PFSK-1 (cell line): ENCODE data around the gene TTC39B.

ENCODE experiments used
- FOXP2 ChIP-seq: optimal IDR thresholded peaks from 2 replicates; pipeline ENCODE3; 2011; ENCODE audit warnings: borderline replicate concordance, control low read depth, inconsistent platforms; ENCODE audit not compliant: insufficient read depth; ENCODE audit errors: extremely low read length, extremely low read depth
- POLR2AphosphoS5 ChIP-seq: IDR thresholded peaks from 2 replicates; pipeline ENCODE4 v1.6.1; 2012; ENCODE audit warnings: low read depth, mild to moderate bottlenecking, control low read depth, low read length, moderate library complexity
- REST ChIP-seq, 2 experiments: IDR thresholded peaks; 2 replicates each; pipeline versions ENCODE4 v1.6.1 to v1.8.0; 2011 to 2012; ENCODE audit warnings: low read depth in 2 of 2, low read length in 2 of 2, control low read depth in 1 of 2, inconsistent platforms in 1 of 2, mild to moderate bottlenecking in 1 of 2, moderate library complexity in 1 of 2; ENCODE audit not compliant: insufficient read depth in 1 of 2
- SIN3A ChIP-seq: IDR thresholded peaks from 2 replicates; pipeline ENCODE4 v1.6.1; 2012; ENCODE audit warnings: mild to moderate bottlenecking, low read length, moderate library complexity, borderline replicate concordance; ENCODE audit not compliant: insufficient read depth
- TAF1 ChIP-seq: IDR thresholded peaks from 2 replicates; pipeline ENCODE4 v1.6.1; 2012; ENCODE audit warnings: low read length, control low read depth, borderline replicate concordance; ENCODE audit not compliant: insufficient read depth

TTC39B gene

GRCh38 chr9:15352306-15352705 lies 45.3 kb upstream of the TTC39B start:
- TF ChIP-seq FOXP2: no peak
- no peak for TF ChIP-seq TAF1
- no peak for TF ChIP-seq SIN3A
- TF ChIP-seq POLR2AphosphoS5: no peak
- TF ChIP-seq REST (IDR thresholded peaks at IDR 0.05; ENCODE audit: insufficient read depth in 1 of 2, low read depth in 2 of 2, low read length in 2 of 2): no peak

GRCh38 chr9:15349892-15350761 lies 43.1 kb upstream of the TTC39B start:
- TF ChIP-seq TAF1: no peak
- no peak for TF ChIP-seq POLR2AphosphoS5
- no peak for TF ChIP-seq FOXP2
- no peak for TF ChIP-seq REST (IDR thresholded peaks at IDR 0.05; ENCODE audit: insufficient read depth in 1 of 2, low read depth in 2 of 2, low read length in 2 of 2)
- no peak for TF ChIP-seq SIN3A

DNA sequence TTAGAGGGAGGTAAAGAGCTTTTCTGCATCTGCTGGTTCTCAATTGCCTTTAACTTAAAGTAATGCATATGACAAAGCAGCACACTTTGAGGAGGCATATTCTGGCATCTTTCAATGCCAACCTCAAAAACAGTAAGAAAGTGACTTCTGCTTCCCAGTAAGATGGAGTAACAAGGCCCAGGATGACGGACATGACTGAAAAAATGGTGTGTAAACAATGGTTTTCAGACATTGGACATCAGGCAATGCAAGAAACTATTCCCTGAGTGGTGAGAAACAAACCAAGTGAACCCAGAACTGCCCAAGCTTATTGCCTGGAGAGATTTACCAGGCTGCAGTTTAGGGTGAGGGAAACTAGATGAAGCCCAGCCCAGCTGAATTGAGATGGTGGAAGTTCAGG lies 39.8 kb upstream of the TTC39B start:
- TF ChIP-seq TAF1 (no peak), REST (IDR thresholded peaks at IDR 0.05; ENCODE audit: insufficient read depth in 1 of 2, low read depth in 2 of 2, low read length in 2 of 2) (no peak), SIN3A (no peak), FOXP2 (no peak), POLR2AphosphoS5 (no peak)

DNA sequence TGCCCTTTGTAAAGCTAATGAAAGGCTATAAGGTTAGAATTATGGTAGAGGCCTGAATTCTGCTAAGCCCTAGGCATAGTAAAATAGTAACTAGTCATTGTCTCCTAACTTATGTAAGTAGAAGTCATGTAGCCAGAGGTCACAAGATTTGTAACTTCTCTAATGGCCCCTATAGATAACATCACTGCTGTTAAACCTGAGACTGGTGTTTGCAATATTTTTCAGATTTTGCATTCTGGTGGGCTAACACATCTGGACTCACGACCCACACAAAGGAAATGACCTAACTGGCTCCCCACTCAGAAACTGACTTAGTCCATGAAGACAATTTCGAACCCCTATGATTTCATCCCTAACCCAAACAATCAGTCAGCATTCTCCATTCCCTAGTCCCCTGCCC lies 37.2 kb upstream of the TTC39B start:
- TF ChIP-seq TAF1 (no peak), POLR2AphosphoS5 (no peak), SIN3A (no peak), REST (IDR thresholded peaks at IDR 0.05; ENCODE audit: insufficient read depth in 1 of 2, low read depth in 2 of 2, low read length in 2 of 2) (no peak), FOXP2 (no peak)
